HCT116 (cell line): Measurements from ENCODE around the gene CTNND2. TPM values are rescaled to one million over a fixed set of nuclear protein-coding genes. Genes with fewer than 3 reads are reported as not detected.

ENCODE experiments used
- ATAC-seq: fragments of 200-7000 bp; cut with Tn5 transposase; 2 replicates; pipeline ENCODE4 v1.9.1; 2020; ENCODE audit warnings: mild to moderate bottlenecking, moderate library complexity
- BruUV-seq: library from RNA; stranded (reverse); fragments of 400-500 nt; replicated peaks from 2 replicates; lab custom pipeline; 2021; lab: Mats Ljungman, UMichigan
- CTCF ChIA-PET: fragments of 300-600 bp; sonication (Branson Sonifier 250); formaldehyde crosslinking; loops from one replicate; lab custom pipeline; 2021; ENCODE audit warnings: antibody characterized with exemption; lab: Charles Lee
- POLR2A ChIA-PET: fragments of 300-600, 350-600 bp; sonication (Branson Sonifier 250); formaldehyde crosslinking; loops from one replicate; lab custom pipeline; 2021; ENCODE audit warnings: antibody characterized with exemption; lab: Charles Lee
- RAD21 ChIA-PET, 2 experiments: fragments of 300-600 bp; sonication (Branson Sonifier 250); formaldehyde crosslinking; loops; one replicate each; lab custom pipeline; 2023; ENCODE audit warnings: low total read pairs in 2 of 2; ENCODE audit not compliant: uncharacterized antibody in 2 of 2, unreplicated experiment in 2 of 2, low non-redundant PET in 1 of 2; lab: Charles Lee
- DNase-seq: peaks from one replicate; pipeline ENCODE4 v3.0.0-alpha.2; 2010; ENCODE audit warnings: low read depth, low spot score
- H2AFZ ChIP-seq: fragments of 200-600 bp; shearing (Covaris generic), sonication (generic); 2 replicates; pipeline ENCODE4 v1.6.1; 2017; ENCODE audit warnings: low read depth, mixed run types, mixed read lengths, antibody characterized with exemption, low read length; ENCODE audit not compliant: poor library complexity, severe bottlenecking
- H3K27ac ChIP-seq: 2 replicates; pipeline ENCODE4 v1.5.1; 2012; ENCODE audit warnings: low read depth, low read length
- H3K27me3 ChIP-seq: fragments of 200-600 bp; sonication (generic); 2 replicates; pipeline ENCODE4 v1.6.1; 2016; ENCODE audit warnings: mixed run types, low read length, mixed read lengths; ENCODE audit not compliant: insufficient read depth
- H3K36me3 ChIP-seq, 2 experiments: fragments of 200-500 bp in 1 of 2; fragments of 200-600 bp in 1 of 2; sonication (Bioruptor generic) in 1 of 2; sonication (generic) in 1 of 2; 2 replicates each; pipeline versions ENCODE4 v1.5.1 to v1.6.1; 2014 to 2016; ENCODE audit warnings: low read length in 2 of 2, inconsistent platforms in 1 of 2, mixed read lengths in 1 of 2, mixed run types in 1 of 2; ENCODE audit not compliant: insufficient read depth in 2 of 2, control insufficient read depth in 1 of 2
- H3K4me1 ChIP-seq, 2 experiments: fragments of 200-600 bp in 1 of 2; sonication (generic) in 1 of 2; 2 replicates each; pipeline versions ENCODE4 v1.5.1 to v1.6.1; 2012 to 2017; ENCODE audit warnings: low read length in 2 of 2, inconsistent platforms in 1 of 2, mild to moderate bottlenecking in 1 of 2, mixed read lengths in 1 of 2, mixed run types in 1 of 2, moderate library complexity in 1 of 2; ENCODE audit not compliant: insufficient read depth in 2 of 2, control insufficient read depth in 1 of 2
- H3K4me2 ChIP-seq: fragments of 200-600 bp; sonication (generic); 2 replicates; pipeline ENCODE4 v1.6.1; 2017; ENCODE audit warnings: mixed run types, low read length, mixed read lengths
- H3K4me3 ChIP-seq, 2 experiments: fragments of 200-600 bp in 1 of 2; sonication (generic) in 1 of 2; replicated peaks in 1 of 2; 2 replicates each; pipeline ENCODE4 v1.5.1; 2011 to 2016; ENCODE audit warnings: low read length in 2 of 2, control low read depth in 1 of 2, low read depth in 1 of 2, mild to moderate bottlenecking in 1 of 2, mixed read lengths in 1 of 2, mixed run types in 1 of 2
- H3K79me2 ChIP-seq: fragments of 200-600 bp; sonication (generic); 2 replicates; pipeline ENCODE4 v1.6.1; 2017; ENCODE audit warnings: mild to moderate bottlenecking, mixed run types, low read length, moderate library complexity, mixed read lengths; ENCODE audit not compliant: insufficient read depth
- H3K9ac ChIP-seq: fragments of 200-600 bp; sonication (generic); 2 replicates; pipeline ENCODE4 v1.6.1; 2016; ENCODE audit warnings: low read length, mixed read lengths
- H3K9me2 ChIP-seq: fragments of 200-600 bp; sonication (generic), shearing (Covaris generic); 2 replicates; pipeline ENCODE4 v1.6.1; 2017; ENCODE audit warnings: mixed run types, mild to moderate bottlenecking, moderate library complexity; ENCODE audit not compliant: insufficient read depth
- H3K9me3 ChIP-seq, 2 experiments: fragments of 200-500 bp in 1 of 2; fragments of 200-600 bp in 1 of 2; sonication (Bioruptor generic) in 1 of 2; sonication (generic) in 1 of 2; 2 replicates each; pipeline ENCODE4 v1.6.1; 2014 to 2017; ENCODE audit warnings: low read length in 2 of 2, mixed read lengths in 2 of 2, inconsistent platforms in 1 of 2, low read depth in 1 of 2, mild to moderate bottlenecking in 1 of 2, mixed run types in 1 of 2, moderate library complexity in 1 of 2; ENCODE audit not compliant: control insufficient read depth in 1 of 2, insufficient read depth in 1 of 2
- H4K20me1 ChIP-seq: fragments of 200-600 bp; sonication (generic), shearing (Covaris generic); 2 replicates; pipeline ENCODE4 v1.6.1; 2017; ENCODE audit warnings: mixed run types, mild to moderate bottlenecking, moderate library complexity; ENCODE audit not compliant: insufficient read depth
- CBX3 ChIP-seq: IDR thresholded peaks from 2 replicates; pipeline ENCODE4 v1.6.1; 2012; ENCODE audit warnings: low read depth
- JUND ChIP-seq: IDR thresholded peaks from 2 replicates; pipeline ENCODE4 v1.6.1; 2012
- MAX ChIP-seq: IDR thresholded peaks from 2 replicates; pipeline ENCODE4 v1.6.1; 2012
- POLR2A ChIP-seq: IDR thresholded peaks from 2 replicates; pipeline ENCODE4 v1.7.0; 2011; ENCODE audit warnings: borderline replicate concordance; ENCODE audit not compliant: insufficient read depth, insufficient read length; ENCODE audit errors: extremely low read depth
- POLR2AphosphoS5 ChIP-seq: IDR thresholded peaks from 2 replicates; pipeline ENCODE4 v1.6.1; 2011; ENCODE audit warnings: mild to moderate bottlenecking, low read depth, low read length, moderate library complexity
- RAD21 ChIP-seq: IDR thresholded peaks from 2 replicates; pipeline ENCODE4 v1.6.1; 2012; ENCODE audit warnings: low read depth, mild to moderate bottlenecking
- SIN3A ChIP-seq: IDR thresholded peaks from 2 replicates; pipeline ENCODE4 v1.6.1; 2012; ENCODE audit warnings: low read depth
- SP1 ChIP-seq: IDR thresholded peaks from 2 replicates; pipeline ENCODE4 v1.6.1; 2012; ENCODE audit warnings: low read depth
- SRF ChIP-seq: IDR thresholded peaks from 2 replicates; pipeline ENCODE4 v1.6.1; 2012; ENCODE audit warnings: low read depth
- YY1 ChIP-seq: IDR thresholded peaks from 2 replicates; pipeline ENCODE4 v1.6.1; 2011; ENCODE audit warnings: low read length, low read depth, moderate library complexity, mild to moderate bottlenecking; ENCODE audit not compliant: insufficient replicate concordance; ENCODE audit errors: extremely low read depth
- intact Hi-C: fragments of 100-400 bp; cut with micrococcal nuclease; formaldehyde crosslinking; loops from 2 replicates; pipeline ENCODE4 v1.10.0; 2022
- total RNA-seq: library from RNA; stranded (reverse); gene quantifications from one replicate; pipeline ENCODE4 v1.2.1, GENCODE V29; 2021; ENCODE audit not compliant: unreplicated experiment

The CTNND2 gene
- total RNA-seq, 1 experiment from 2014 or later, result not detected

GRCh38 chr5:11815481-11815880, 88.8 kb downstream of the CTNND2 start (continued):
- TF ChIP-seq MAX (no peak), CBX3 (no peak), POLR2AphosphoS5 (no peak), POLR2A (no peak)

- Histone ChIP-seq H3K9me2 (no peaks in the 10 kb centered on the region), H4K20me1 (no peaks in the 10 kb centered on the region), H3K79me2 (no peaks in the 10 kb centered on the region), H3K27me3 (no peaks in the 10 kb centered on the region), H3K36me3 (no peaks in the 10 kb centered on the region), H3K4me3 (no peak overlapping the region), H3K9me3 (peaks cover 11 to 15% of the 10 kb centered on the region in 2 experiments; a peak in 3 of 4 replicates), H2AFZ (no peak overlapping the region), H3K9ac (no peak overlapping the region), H3K4me1 (no peaks in the 10 kb centered on the region), H3K4me2 (no peak overlapping the region), H3K27ac (no peak overlapping the region)
- POLR2A ChIA-PET, result no interaction called here
- intact Hi-C loops, result no loop called here
- BruUV-seq, result no TSS peak
- CTCF ChIA-PET, result no interaction called here
- TF ChIP-seq POLR2A (no peak), RAD21 (no peak), YY1 (no peak)
- no peak for ATAC-seq
- DNase-seq, result no peak
- RAD21 ChIA-PET, result no interaction called here
Measured at GRCh38 chr5:11814373-11814772, 89.9 kb downstream of the CTNND2 start.

GRCh38 chr5:11809407-11809806, 94.8 kb downstream of the CTNND2 start:
- H3K4me2 ChIP-seq, result no peak overlapping the region
- no peaks in the 10 kb centered on the region for H3K27me3 ChIP-seq
- H3K4me1 ChIP-seq, result no peaks in the 10 kb centered on the region
- TF ChIP-seq SRF (no peak), JUND (no peak), SIN3A (no peak), SP1 (no peak), RAD21 (no peak), POLR2A (no peak)
- intact Hi-C loops, result no loop called here
- peaks cover 9 to 16% of the 10 kb centered on the region in 2 experiments; a peak in 3 of 4 replicates for H3K9me3 ChIP-seq
- H2AFZ ChIP-seq, result no peak overlapping the region
- H3K9ac ChIP-seq, result no peak overlapping the region
- BruUV-seq, result no TSS peak
- ChIA-PET POLR2A (no interaction called here), RAD21 (no interaction called here), CTCF (no interaction called here)
- no peaks in the 10 kb centered on the region; a peak in 1 of 4 replicates for H3K36me3 ChIP-seq
- no peaks in the 10 kb centered on the region for H3K79me2 ChIP-seq
- no peaks in the 10 kb centered on the region for H3K9me2 ChIP-seq
- no peak overlapping the region for H3K27ac ChIP-seq
- H4K20me1 ChIP-seq, result no peaks in the 10 kb centered on the region
- ATAC-seq, result no peak
- no peak overlapping the region for H3K4me3 ChIP-seq
- no peak for DNase-seq
